ENCODE measurements around the gene PLEKHA4.
"Not testable (repeated sequence)": the region's sequence is repeated elsewhere in the genome, so short reads cannot be mapped to it uniquely, and the experiment has no call there.

Gene PLEKHA4

GRCh38 chr19:48795055-48795684 lies 73.2 kb downstream of the PLEKHA4 start:
- DNase-seq = peak; percentile 96

DNA sequence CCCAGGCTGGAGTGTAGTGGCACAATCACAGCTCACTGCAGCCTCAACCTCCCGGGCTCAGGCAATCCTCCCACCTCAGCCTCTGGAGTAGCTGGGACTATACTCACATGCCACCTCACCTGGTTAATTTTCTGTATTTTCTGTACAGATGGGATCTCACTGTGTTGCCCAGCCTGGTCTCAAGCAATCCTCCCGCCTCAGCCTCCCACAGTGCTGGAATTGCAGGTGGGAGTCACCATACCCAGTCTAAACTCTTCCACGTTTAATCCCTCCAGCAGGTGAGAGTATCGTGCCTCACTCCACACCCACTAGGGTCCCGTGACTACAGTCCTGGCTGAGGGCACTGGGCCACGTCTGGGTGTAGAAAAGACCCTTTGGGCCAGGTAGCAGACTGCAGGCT lies 74.1 kb downstream of the PLEKHA4 start:
- no peak for DNase-seq

- no peak for DNase-seq
Measured at GRCh38 chr19:48793271-48793670, 75.1 kb downstream of the PLEKHA4 start.

GRCh38 chr19:48787331-48787730 lies 81.1 kb downstream of the PLEKHA4 start:
- not testable (repeated sequence) for DNase-seq
